ENCODE measurements around the gene MYLIP.
A peak's percentile ranks its signal among the peaks of the same experiment; 100 is the strongest.

The MYLIP gene

DNA sequence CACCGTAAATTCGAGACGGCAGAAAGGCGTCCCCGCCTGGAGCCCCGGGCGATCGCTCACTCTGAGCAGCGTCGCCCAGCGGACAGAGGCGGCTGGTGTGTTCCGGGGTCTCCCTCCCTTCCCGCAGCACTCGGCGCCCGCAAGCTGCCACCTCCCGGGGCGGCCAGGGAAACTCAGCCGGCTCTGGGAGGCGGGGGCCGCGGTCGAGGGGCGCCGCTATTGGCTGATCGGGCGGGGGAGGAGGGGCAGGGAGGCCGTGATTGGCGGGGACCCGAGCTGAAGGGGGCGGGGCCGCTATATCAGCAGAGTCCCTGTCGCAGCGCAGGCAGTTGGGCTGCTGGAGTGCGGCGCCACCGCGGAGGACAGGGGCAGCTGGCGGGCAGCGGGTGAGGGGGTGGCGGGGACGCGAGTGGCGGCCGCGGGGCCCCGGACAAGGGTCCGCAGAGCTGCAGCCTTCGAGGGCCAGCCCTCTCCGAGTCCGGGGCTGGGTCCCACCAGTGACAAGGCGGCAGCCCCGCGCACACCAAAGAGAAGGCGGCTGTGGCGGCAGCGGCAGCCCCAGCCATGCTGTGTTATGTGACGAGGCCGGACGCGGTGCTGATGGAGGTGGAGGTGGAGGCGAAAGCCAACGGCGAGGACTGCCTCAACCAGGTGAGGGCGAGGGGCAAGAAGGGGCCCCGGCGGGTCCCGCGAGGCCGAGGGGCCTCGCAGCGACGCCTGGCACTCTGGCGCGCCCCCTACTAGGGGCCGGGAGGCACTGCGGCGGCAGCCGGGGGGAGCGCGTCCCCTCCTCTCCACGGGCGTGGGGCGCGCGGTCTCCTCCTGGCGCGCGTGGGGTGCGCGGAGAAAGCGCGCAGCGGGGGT lies at the start of gene MYLIP:
MYLIP (plus strand) TSS at position 328 of the 864 bp plus-strand sequence; CDS start at position 565, 237 bp downstream.
- DNase-seq (ENCODE audit: low read depth) = peak; percentile 97

DNA sequence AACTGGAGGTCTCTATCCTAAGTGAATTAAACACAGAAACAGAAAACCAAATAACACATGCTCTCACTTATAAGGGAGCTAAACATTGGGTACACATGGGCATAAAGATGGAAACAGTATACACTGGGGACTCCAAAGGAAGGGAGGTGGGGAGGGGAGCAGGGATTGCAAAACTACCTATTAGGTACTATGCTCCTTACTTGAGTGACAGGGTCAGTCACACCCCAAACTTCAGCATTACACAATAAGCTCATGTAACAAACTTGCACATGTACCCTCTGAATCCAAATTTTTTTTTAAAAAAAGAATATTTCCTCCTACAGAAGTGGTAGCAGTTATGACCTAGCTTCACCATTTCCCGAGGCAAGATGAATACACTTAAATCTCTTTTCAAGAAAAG lies 49.5 kb upstream of the MYLIP start:
- DNase-seq (ENCODE audit: low read depth) = no peak

DNA sequence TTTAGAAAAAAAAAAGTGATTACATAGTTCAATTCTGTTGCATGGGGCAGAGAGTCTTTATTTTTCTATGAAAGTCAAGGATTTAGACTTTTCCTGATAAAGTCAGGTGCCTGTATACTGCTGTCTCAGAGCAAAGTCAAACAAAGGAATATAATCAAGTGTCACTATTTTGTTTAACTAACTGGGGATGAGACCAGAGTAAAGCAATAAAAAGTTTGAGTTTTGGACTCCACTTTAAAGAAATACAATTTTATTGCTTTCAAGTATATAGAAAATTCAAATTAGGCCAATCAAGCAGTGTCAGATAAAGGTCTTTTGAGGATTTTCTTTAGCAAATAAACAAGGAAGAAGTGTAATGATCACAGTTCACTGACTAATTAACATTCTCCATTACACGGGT lies 48.7 kb upstream of the MYLIP start:
- DNase-seq (ENCODE audit: low read depth) = no peak

DNA sequence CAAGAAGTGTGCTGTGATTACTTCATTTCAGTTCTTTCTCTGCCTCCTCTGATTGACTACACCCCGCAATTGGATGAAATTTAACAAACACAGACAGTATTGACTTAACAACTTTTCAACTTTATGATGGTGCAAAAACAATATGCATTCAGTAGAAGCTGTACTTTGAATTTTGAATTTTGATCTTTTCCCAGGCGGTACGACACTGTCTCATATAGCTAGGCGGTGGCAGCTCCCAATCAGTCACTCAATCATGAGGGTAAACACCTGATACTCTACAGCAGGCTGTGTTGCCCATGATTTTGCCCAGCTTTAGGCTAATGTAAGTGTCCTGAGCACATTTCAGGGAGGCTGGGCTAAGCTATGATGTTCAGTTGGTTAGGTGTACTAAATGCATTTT lies 47.6 kb upstream of the MYLIP start:
- DNase-seq (ENCODE audit: low read depth) = no peak

DNA sequence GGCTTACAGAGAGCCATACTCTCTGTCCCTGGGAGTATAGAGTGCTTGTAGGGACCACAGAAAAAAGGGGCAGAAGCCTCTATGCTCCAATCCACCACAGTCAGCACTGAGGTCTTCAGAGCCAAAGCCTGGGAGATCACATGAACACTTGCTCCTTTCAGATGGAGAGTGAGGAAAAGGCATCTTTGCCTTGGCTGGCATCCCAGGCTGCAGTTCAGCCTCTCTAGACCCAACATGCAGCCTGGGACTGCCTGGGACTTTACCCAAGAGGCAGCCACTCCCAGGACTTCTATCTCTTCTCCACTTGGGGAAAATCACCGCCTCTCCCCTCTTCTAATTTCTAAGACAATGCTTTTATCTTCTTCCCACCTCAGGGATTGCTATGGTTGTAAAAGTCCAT lies 46.5 kb upstream of the MYLIP start:
- no peak for DNase-seq (ENCODE audit: low read depth)

DNA sequence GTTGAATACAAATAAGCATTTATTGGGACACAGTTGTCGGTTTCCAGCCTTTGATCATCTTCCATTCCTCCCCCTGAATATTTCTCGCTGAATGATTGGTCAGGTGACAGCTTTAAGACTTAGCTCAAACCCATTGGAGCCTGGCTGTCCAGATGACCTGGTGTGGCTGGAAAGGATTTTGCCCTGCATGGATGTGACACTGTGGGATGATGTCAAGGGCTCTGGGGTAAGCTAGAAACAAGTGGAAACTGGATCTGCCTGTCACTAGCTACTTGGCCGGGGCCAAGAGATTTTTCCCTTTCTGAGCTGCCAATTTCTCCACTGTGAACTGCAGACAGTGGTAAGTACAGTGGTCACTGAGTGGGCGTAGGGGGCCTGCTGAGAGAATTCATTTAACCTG lies 41.9 kb upstream of the MYLIP start:
- no peak for DNase-seq (ENCODE audit: low read depth)

DNA sequence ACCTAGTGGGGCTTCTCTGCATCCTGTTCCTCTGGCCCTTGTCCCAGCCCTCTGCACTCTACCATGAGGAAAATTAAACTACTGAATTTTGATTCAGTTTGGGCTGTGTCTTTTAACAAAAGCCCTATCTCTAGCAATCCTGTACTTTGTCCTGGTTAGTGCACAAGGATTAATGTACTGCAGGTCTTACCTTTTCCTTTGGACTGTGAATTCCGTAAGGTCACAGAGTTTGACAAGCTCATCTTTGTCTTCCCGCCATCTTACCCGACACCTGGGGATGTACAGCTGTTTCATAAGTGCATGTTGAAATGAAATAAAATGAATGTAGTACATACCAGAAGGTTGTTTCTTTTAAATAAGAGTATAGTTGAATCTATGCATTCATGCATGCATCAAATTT lies 41.5 kb upstream of the MYLIP start:
- DNase-seq (ENCODE audit: low read depth) = no peak

DNA sequence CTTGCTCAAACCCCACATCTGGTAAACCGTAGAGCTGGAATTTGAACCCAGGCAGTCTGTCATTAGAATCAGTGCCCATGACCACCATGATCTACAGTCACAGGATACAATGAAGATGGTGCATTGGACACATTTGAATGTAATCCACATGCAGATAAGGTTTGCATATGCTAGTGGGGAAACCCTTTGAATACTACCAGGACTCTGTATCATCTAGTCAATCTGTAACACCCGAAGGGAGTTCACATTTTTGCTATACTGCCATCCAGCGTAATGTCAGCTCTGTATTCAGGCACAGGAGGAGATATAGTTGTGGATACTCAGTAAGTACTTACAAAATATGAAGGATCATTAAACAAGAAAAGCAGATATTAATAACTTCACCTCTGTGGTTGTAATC lies 40.5 kb upstream of the MYLIP start:
- no peak for DNase-seq (ENCODE audit: low read depth)

DNA sequence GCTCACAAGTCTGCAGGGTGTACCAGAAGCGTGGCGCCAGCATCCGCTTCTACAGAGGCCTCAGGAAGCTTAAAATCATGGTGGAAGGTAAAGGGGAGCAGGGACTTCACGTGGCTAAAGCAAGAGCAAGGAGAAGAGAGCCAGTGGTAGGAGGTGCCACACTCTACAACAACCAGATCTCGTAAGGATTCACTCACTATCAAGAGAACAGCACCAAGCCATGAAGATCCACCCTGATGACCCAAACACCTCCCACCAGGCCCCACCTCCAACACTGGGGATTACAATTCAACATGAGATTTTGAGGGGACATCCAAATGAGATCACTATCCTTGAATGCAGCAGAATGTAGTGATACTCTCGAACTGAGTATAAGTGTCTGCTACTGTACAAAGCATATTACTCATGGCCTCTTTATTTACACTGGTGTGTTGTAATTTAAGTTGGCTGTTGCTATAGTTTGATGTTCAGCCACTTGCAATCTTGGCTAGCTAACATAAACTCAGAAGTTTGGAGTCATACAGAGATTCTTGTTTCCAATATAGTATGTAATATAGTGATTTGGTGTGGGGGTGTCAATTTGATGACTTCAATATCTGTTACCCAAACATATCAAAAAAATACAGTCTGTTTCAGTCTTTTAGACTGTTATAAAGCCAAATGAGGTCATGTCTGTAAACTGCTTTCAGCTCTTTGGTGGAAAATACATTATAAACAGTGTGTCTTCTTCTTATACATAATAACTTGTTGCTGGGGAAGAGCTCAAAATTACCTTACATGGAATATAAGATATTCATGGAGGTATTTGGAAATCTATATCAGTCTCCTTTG lies 39.4 kb upstream of the MYLIP start:
- DNase-seq (ENCODE audit: low read depth) = no peak

DNA sequence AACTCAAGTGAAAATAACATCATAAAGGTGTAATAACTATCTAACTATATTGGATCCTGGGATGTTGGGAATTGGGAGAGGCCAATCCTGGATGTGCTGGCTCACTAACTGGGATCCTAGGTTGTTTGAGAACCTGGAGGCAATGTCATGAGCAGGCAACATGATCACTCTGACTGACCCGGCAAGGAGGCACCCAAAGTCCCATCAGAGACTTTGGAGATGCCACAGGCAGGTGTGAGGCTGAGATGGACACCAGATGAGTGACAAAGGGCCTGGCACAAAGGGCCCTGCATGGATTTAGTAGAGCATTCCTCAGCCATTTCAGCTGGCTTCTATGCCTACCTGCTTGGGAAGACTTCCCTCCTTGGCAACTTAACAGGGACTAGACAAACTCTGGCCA lies 38.4 kb upstream of the MYLIP start:
- DNase-seq (ENCODE audit: low read depth) = no peak

DNA sequence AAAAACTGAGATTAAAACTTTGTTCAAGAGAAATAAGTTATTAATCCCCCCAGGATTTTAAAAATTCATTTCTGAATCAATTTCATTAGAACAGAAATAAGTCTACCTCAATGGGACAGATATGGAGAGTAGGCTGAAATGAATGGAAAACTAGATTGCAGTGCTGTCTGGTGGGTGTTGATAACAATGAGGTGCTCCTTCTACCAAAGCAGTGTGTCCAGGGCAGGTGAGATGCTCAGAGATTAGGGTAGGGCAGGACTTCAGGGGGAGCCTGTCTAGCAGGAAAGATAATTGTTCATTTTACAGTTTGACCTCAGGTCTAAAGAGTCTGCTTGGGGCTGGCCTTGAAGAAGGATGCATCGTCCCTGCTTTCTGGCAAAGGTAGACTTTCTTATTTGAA lies 38.0 kb upstream of the MYLIP start:
- no peak for DNase-seq (ENCODE audit: low read depth)

DNA sequence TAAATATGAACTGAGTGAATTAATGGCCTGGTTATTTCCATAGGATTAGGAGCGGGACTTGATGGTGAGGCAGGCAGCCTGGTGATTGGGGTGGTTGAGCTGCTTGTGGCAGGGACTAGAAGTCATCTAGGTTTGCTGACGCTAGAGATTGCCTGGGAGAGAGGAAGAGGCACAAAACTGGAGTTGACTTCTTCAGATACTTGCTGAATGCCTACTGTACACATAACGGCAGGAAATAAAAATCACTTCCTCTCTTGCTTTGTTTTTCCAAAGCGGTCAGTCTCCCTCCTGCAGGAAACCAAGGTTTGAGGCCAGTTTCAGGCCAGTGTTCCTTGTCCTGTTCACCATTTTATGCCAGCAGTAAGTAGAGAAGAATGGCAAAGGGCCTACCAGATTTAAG lies 36.7 kb upstream of the MYLIP start:
- DNase-seq (ENCODE audit: low read depth) = no peak

DNA sequence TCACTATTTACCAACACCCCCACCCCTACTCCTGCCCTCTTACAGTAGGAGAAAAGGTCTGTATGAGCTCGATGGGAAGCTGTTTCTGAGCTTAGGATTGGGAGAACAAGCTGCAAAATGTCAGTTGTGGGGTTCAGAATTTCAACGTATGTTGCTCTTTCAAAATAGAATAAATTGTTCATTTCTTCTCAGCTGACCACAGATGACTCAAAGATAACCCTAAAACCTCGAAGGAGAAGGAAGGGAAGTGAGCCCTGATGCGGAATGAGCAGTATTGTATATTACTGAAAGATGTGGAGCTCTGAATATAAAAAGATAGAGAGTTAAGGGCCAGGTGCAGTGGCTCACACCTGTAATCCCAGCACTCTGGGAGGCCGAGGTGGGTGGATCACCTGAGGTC lies 35.9 kb upstream of the MYLIP start:
- no peak for DNase-seq (ENCODE audit: low read depth)

DNA sequence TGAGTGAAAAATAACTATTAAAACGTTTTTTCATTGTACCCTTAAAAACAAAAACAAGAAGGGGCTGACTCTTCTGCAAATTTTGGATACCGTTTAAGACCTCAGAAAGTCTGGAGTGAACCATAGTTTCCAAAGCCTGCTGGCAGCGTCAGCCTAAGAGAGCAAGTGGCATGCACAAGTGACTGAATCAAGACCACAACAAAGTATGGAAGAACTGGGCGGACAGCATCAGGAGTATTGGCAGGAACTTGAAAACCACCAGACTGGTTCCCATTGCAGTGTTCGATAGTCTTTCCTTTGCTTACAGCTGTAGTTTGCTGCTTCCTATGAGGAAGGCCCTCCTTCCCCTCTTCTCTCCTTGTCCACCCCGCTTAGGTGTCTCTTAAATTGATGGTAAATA lies 33.7 kb upstream of the MYLIP start:
- no peak for DNase-seq (ENCODE audit: low read depth)

DNA sequence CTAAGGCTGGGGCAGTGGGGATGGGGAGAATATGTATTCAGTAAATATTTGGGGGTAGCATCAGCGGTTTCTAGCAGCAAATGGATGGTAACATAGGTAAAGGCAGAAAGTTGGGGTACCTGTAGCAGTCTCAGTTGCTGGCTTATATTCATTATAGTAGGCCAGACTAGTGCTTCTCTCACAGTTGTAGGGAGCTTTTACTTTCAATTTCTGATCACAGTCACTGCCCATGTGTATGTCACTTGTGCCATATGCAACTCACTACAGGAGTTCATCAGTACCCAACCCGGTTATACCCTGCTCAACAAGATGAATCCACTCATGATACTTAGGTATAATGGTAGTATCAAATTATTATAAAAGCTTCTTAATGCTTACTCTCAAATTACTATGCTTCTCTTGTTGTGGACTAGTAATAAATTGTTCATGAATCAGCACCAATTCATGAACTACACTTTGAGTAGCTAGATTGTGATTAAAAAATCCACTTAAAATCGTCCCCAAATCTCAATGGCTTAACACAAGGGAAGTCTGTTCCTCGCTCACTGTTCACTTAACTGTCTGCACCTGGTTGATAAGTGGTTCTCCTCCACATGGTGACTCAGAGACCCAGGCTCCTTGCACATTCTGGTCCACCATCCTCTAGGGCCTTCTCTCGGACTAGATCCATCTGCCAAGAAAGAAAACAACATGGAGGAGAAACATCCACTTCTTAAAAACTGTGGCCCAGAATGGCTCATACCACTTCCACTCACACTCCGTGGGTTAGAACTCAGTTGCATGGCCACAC lies 31.3 kb upstream of the MYLIP start:
- DNase-seq (ENCODE audit: low read depth) = no peak

DNA sequence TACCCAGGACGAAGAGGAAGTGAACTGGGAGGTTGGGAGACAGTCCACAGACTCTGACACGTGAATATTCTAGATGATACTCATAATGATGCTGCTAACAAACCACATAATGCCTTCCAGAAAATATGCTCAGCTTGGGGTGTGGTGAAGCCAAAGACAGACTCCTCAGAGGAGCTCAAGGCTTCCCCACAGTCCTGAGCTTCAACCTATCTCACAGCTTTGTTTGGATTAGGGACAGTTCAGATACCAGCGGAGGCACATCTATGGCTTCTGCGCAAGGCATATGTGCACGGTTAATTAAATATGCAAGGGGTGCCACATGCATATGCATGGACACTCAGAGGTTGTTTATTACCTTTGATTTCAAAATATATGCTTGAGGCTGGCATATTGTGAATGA lies 30.7 kb upstream of the MYLIP start:
- no peak for DNase-seq (ENCODE audit: low read depth)

DNA sequence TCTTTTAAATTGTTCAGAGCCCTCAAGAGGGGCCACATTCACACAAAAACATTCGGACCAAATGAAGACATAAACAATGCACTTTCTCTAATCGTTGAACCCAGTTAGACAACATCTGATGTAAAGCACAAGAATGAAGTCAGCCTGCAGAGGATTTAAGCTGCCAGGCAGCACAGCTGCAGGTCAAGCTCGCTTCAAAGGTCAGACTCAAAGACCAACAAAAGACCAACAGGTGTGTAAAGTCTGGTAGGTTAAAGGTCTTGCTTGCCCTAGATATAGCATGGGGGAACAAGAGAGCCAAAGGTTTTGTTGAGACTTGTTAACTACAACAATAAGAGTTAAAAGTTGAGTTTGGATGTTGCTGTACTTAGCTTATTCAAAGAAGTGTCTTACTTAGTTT lies 26.7 kb upstream of the MYLIP start:
- DNase-seq (ENCODE audit: low read depth) = no peak

DNA sequence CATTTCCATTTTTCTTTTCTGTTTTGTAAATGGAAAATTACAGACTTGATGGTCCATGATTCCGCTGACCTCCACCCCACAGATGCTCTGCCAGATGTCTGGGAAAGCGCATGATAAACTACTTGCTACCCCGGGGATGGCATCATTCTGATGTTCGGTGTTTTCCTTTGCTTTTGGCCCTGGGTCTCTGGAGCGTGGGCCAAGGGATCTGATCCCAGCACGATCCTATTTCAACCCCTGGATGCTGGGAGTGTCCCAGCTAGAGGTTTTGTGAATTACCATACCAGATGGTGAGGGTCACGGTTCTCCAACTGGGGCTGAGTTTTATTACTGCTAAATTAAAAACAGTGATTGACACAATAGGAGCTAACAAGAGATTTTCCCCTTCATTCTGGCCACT lies 25.2 kb upstream of the MYLIP start:
- DNase-seq (ENCODE audit: low read depth) = no peak

DNA sequence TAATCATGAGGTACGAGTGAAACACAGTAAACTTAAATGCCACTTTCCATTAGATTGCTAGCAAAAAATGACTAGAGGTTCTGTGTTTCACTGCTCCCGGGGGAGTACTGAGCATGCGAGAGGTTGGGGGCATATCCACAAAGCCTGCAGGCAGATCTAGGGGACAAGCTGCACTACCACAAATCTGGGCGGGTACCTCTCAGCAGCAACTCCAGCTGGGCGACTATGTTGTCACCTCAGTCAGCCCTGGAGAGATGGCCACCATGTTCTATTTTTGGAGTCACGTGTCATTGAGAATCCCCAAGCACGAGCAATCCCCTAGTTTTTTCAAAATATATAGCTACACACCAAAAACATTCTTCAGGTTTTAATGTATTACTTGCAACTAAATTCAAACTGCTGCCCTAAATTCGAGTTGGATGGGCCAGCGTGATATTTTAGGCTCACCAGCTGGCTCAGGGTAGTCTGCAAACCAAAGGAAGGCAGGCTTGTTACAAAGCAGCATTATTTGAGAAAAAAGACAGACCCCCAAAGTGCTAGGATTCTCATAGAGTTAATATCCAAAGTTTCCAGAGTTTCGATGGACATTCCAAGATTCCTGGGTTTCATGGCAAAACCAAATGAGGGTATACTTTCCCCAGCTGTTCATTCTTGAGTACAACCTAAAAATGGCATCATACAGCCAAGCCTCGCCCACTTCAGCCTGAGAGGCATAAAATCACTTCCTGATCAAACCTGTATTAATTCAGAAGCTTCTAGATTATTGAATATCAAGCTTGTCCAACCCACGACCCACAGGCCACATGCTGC lies 24.1 kb upstream of the MYLIP start:
- DNase-seq (ENCODE audit: low read depth) = no peak

DNA sequence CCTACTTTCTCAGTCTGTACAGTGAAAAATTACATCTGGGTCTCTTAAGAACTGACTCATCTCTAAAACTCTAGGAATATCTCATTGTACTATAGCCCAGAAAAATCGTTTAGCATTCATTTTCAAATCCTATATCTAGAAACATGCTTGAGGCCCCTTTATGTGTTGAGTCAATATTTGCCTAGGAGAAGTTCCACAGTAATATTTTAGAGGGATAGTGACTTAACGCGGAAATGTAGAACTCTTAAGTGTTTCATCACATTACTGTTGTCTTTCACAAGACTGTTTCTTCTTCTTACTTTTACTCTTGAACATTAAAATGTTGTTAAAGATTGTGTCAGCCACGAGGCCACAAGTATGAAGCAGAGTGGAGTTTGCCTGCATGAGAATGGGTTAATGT lies 23.0 kb upstream of the MYLIP start:
- DNase-seq (ENCODE audit: low read depth) = no peak

DNA sequence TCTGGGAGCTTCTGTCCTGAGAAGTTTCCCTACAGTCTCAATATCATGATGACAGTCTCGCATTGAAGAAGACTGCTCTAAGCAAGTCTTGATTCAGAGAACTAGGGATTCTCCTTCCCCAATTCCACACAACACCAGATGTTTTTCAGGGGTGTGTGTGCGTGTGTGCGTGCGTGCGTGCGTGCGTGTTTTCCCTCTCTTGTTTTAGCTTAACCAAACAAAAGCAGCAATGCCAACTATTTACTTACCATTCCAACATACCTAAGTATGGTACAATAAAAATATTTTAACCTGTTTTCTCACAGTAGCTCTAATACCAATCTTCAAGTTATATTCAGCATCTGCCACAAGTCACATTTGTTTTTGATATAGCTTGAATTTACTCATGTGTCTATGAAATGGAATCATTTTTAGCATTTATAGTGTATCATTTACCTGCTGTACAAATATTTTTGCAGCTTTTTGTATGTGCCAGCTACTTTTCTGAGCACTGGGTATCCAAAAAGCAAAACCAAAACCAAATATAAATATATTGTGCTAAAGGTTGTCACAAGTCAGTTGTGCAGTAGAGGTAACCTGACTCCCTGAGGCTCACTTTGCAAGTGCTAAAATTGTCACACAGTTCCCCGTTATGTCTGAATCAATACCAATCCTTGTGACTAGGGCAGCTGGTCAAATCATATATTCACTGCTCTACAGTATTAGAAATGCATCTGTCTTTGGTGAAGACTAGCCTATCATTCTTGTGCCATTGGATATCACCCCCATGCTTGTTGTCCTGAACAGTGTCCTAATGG lies 21.7 kb upstream of the MYLIP start:
- no peak for DNase-seq (ENCODE audit: low read depth)
